ENCODE measurements around the gene QSOX2. TPM values are rescaled to one million over a fixed set of nuclear protein-coding genes. Genes with fewer than 3 reads are reported as not detected.

QSOX2 gene
- total RNA-seq, 1 experiment from 2014 or later, result 48.0 TPM

GRCh38 chr9:136253246-136254130 lies 7.9 kb upstream of the QSOX2 start:
- peaks cover 16% of the 10 kb centered on the region for H3K4me1 ChIP-seq
- H3K36me3 ChIP-seq, result no peaks in the 10 kb centered on the region
- no peak overlapping the region for H3K27ac ChIP-seq
- H3K9me3 ChIP-seq (replicated peaks), result no peaks in the 10 kb centered on the region
- no peak overlapping the region for H3K4me3 ChIP-seq
- DNase-seq, result no peak
- H3K27me3 ChIP-seq, result peaks cover 61% of the 10 kb centered on the region

GRCh38 chr9:136252846-136253245 lies 7.2 kb upstream of the QSOX2 start:
- H3K9me3 ChIP-seq (replicated peaks), result no peaks in the 10 kb centered on the region
- no peak for DNase-seq
- H3K27ac ChIP-seq, result no peak overlapping the region
- H3K36me3 ChIP-seq, result no peaks in the 10 kb centered on the region
- H3K4me3 ChIP-seq, result no peak overlapping the region
- peaks cover 67% of the 10 kb centered on the region for H3K27me3 ChIP-seq
- H3K4me1 ChIP-seq, result peaks cover 13% of the 10 kb centered on the region

- no peak overlapping the region for H3K27ac ChIP-seq
- peaks cover 69% of the 10 kb centered on the region for H3K27me3 ChIP-seq
- no peak overlapping the region for H3K4me3 ChIP-seq
- H3K9me3 ChIP-seq (replicated peaks), result no peaks in the 10 kb centered on the region
- no peaks in the 10 kb centered on the region for H3K36me3 ChIP-seq
- peaks cover 9% of the 10 kb centered on the region for H3K4me1 ChIP-seq
- DNase-seq, result no peak
Measured at GRCh38 chr9:136252281-136252680, 6.7 kb upstream of the QSOX2 start.

- DNase-seq, result no peak
- peaks cover 9% of the 10 kb centered on the region for H3K4me1 ChIP-seq
- no peaks in the 10 kb centered on the region for H3K36me3 ChIP-seq
- H3K27ac ChIP-seq, result no peak overlapping the region
- peaks cover 71% of the 10 kb centered on the region for H3K27me3 ChIP-seq
- no peak overlapping the region for H3K4me3 ChIP-seq
- H3K9me3 ChIP-seq (replicated peaks), result no peaks in the 10 kb centered on the region
Measured at GRCh38 chr9:136251264-136252115, 5.9 kb upstream of the QSOX2 start.

- DNase-seq, result no peak
- Histone ChIP-seq H3K4me1 (peaks cover 13% of the 10 kb centered on the region), H3K36me3 (no peaks in the 10 kb centered on the region), H3K27me3 (peaks cover 68% of the 10 kb centered on the region), H3K9me3 (replicated peaks) (no peaks in the 10 kb centered on the region), H3K4me3 (no peak overlapping the region), H3K27ac (no peak overlapping the region)
Measured at GRCh38 chr9:136250676-136251075, 5.1 kb upstream of the QSOX2 start.

- Histone ChIP-seq H3K4me3 (no peak overlapping the region), H3K27ac (no peak overlapping the region), H3K9me3 (replicated peaks) (no peaks in the 10 kb centered on the region), H3K4me1 (peaks cover 9% of the 10 kb centered on the region), H3K27me3 (peaks cover 63% of the 10 kb centered on the region), H3K36me3 (no peaks in the 10 kb centered on the region)
- DNase-seq, result no peak
Measured at GRCh38 chr9:136249877-136250559, 4.4 kb upstream of the QSOX2 start.

GRCh38 chr9:136248951-136249876 lies 3.6 kb upstream of the QSOX2 start:
- Histone ChIP-seq H3K36me3 (no peaks in the 10 kb centered on the region), H3K27ac (no peak overlapping the region), H3K27me3 (peaks cover 57% of the 10 kb centered on the region), H3K4me1 (peaks cover 5% of the 10 kb centered on the region), H3K4me3 (no peak overlapping the region), H3K9me3 (replicated peaks) (no peaks in the 10 kb centered on the region)
- no peak for DNase-seq

- H3K4me3 ChIP-seq, result no peak overlapping the region
- peaks cover 56% of the 10 kb centered on the region for H3K27me3 ChIP-seq
- no peak overlapping the region for H3K27ac ChIP-seq
- peaks cover 14% of the 10 kb centered on the region for H3K4me1 ChIP-seq
- no peak for DNase-seq
- H3K9me3 ChIP-seq (replicated peaks), result no peaks in the 10 kb centered on the region
- no peaks in the 10 kb centered on the region; the same call in 1 of the 2 replicates for H3K36me3 ChIP-seq
Measured at GRCh38 chr9:136247947-136248637, 2.5 kb upstream of the QSOX2 start.

GRCh38 chr9:136247551-136247916 lies 1.9 kb upstream of the QSOX2 start:
- DNase-seq, result no peak
- H3K27me3 ChIP-seq, result peaks cover 56% of the 10 kb centered on the region
- H3K4me3 ChIP-seq, result no peak overlapping the region
- no peak overlapping the region for H3K27ac ChIP-seq
- peaks cover 14% of the 10 kb centered on the region for H3K4me1 ChIP-seq
- no peaks in the 10 kb centered on the region; the same call in 1 of the 2 replicates for H3K36me3 ChIP-seq
- H3K9me3 ChIP-seq (replicated peaks), result no peaks in the 10 kb centered on the region

- peaks cover 14% of the 10 kb centered on the region for H3K4me1 ChIP-seq
- peaks cover 56% of the 10 kb centered on the region for H3K27me3 ChIP-seq
- H3K27ac ChIP-seq, result no peak overlapping the region
- no peak for DNase-seq
- H3K9me3 ChIP-seq (replicated peaks), result no peaks in the 10 kb centered on the region
- H3K36me3 ChIP-seq, result no peaks in the 10 kb centered on the region; the same call in 1 of the 2 replicates
- H3K4me3 ChIP-seq, result no peak overlapping the region
Measured at GRCh38 chr9:136246849-136247550, 1.4 kb upstream of the QSOX2 start.

- Histone ChIP-seq H3K4me3 (peak overlapping the region; percentile 79), H3K9me3 (replicated peaks) (no peaks in the 10 kb centered on the region), H3K4me1 (peaks cover 14% of the 10 kb centered on the region), H3K36me3 (peaks cover 5% of the 10 kb centered on the region), H3K27me3 (peaks cover 39% of the 10 kb centered on the region), H3K27ac (peak overlapping the region; percentile 74)
- no peak for DNase-seq
Measured at GRCh38 chr9:136244969-136245218, 718 bp downstream of the QSOX2 start.

GRCh38 chr9:136244122-136244968 lies 1.3 kb downstream of the QSOX2 start:
- H3K36me3 ChIP-seq, result peaks cover 5% of the 10 kb centered on the region
- peaks cover 34% of the 10 kb centered on the region for H3K27me3 ChIP-seq
- H3K9me3 ChIP-seq (replicated peaks), result no peaks in the 10 kb centered on the region
- H3K4me1 ChIP-seq, result peaks cover 14% of the 10 kb centered on the region
- DNase-seq, result peak in 1 of 2 experiments; percentile 41
- H3K4me3 ChIP-seq, result peak overlapping the region; percentile 79
- peak overlapping the region; percentile 74 for H3K27ac ChIP-seq
